T-cell (primary cell): ENCODE results near the gene CFAP410. TPM values are rescaled to one million over a fixed set of nuclear protein-coding genes. Genes with fewer than 3 reads are reported as not detected.

Experiments used
- ATAC-seq, 4 experiments: fragments of 200-7000 bp in 3 of 4; fragments of 150-1000 bp in 1 of 4; cut with Tn5 transposase; replicated peaks in 1 of 4; 1 replicate in 3 of 4; 2 replicates in 1 of 4; pipeline ENCODE4 v1.10.0; 2021; ENCODE audit warnings: moderate library complexity in 3 of 4, mild to moderate bottlenecking in 2 of 4, moderate number of reproducible peaks in 1 of 4
- CTCF ChIA-PET, 2 donors: fragments of 300-600 bp; sonication (Branson Sonifier 250); formaldehyde crosslinking; loops; one replicate each; lab custom pipeline; 2022; ENCODE audit warnings: antibody characterized with exemption in 2 of 2; lab: Charles Lee
- POLR2A ChIA-PET, 2 donors: fragments of 300-600 bp; sonication (Branson Sonifier 250); formaldehyde crosslinking; loops; one replicate each; lab custom pipeline; 2022; ENCODE audit warnings: antibody characterized with exemption in 2 of 2; lab: Charles Lee
- DNase-seq, 35 experiments: peaks; one replicate each; pipeline versions ENCODE4 v3.0.0 to v3.0.0-alpha.2; 2013 to 2023
- H3K27ac ChIP-seq: one replicate; pipeline ENCODE4 v1.5.1; 2013; ENCODE audit warnings: low read length
- H3K27me3 ChIP-seq, 2 experiments: replicated peaks in 1 of 2; 1 replicate in 1 of 2; 2 replicates in 1 of 2; pipeline versions ENCODE4 v1.6.1 to v1.7.0; 2013; ENCODE audit warnings: low read length in 1 of 2, mixed read lengths in 1 of 2; ENCODE audit not compliant: control insufficient read depth in 2 of 2, insufficient read depth in 2 of 2; ENCODE audit errors: extremely low read depth in 1 of 2
- H3K36me3 ChIP-seq, 2 donors: 1 replicate in 1 of 2; 2 replicates in 1 of 2; pipeline versions ENCODE4 v1.6.1 to v1.7.0; 2013; ENCODE audit warnings: low read length in 1 of 2; ENCODE audit not compliant: control insufficient read depth in 2 of 2, insufficient read depth in 1 of 2; ENCODE audit errors: extremely low read depth in 1 of 2
- H3K4me1 ChIP-seq, 2 experiments: 1 replicate in 1 of 2; 2 replicates in 1 of 2; pipeline versions ENCODE4 v1.6.1 to v1.7.0; 2013; ENCODE audit warnings: low read length in 2 of 2, mixed read lengths in 1 of 2; ENCODE audit not compliant: insufficient read depth in 2 of 2, control insufficient read depth in 1 of 2; ENCODE audit errors: extremely low read depth in 1 of 2
- H3K4me3 ChIP-seq, 2 donors: 1 replicate in 1 of 2; 2 replicates in 1 of 2; pipeline versions ENCODE4 v1.5.1 to v1.7.0; 2013; ENCODE audit warnings: mild to moderate bottlenecking in 2 of 2, low read length in 1 of 2, moderate library complexity in 1 of 2; ENCODE audit not compliant: control insufficient read depth in 1 of 2; ENCODE audit errors: extremely low read depth in 1 of 2
- H3K9me3 ChIP-seq: 2 replicates; pipeline ENCODE4 v1.7.0; 2013
- H3K27ac Mint-ChIP-seq, 2 donors: one replicate each; pipeline ENCODE4 v1.8.0; 2020 to 2021; ENCODE audit warnings: mild to moderate bottlenecking in 2 of 2, mixed read lengths in 2 of 2
- H3K27me3 Mint-ChIP-seq, 2 donors: one replicate each; pipeline ENCODE4 v1.8.0; 2021 to 2022; ENCODE audit warnings: mixed read lengths in 2 of 2
- H3K36me3 Mint-ChIP-seq: one replicate; pipeline ENCODE4 v1.8.0; 2021; ENCODE audit warnings: mixed read lengths
- H3K4me1 Mint-ChIP-seq, 3 donors: one replicate each; pipeline ENCODE4 v1.8.0; 2020 to 2022; ENCODE audit warnings: mixed read lengths in 3 of 3, mild to moderate bottlenecking in 1 of 3
- H3K4me3 Mint-ChIP-seq, 3 donors: one replicate each; pipeline ENCODE4 v1.8.0; 2020 to 2022; ENCODE audit warnings: mild to moderate bottlenecking in 3 of 3, mixed read lengths in 3 of 3, moderate library complexity in 3 of 3
- H3K9me3 Mint-ChIP-seq, 3 donors: one replicate each; pipeline ENCODE4 v1.8.0; 2020 to 2022; ENCODE audit warnings: mixed read lengths in 3 of 3
- WGBS: methylation state at CpG from one replicate; pipeline ENCODE4 v1.1.5; 2013; ENCODE audit warnings: missing lambda C conversion rate; ENCODE audit not compliant: insufficient coverage; 5-methylcytosine and 5-hydroxymethylcytosine counted together
- total RNA-seq, 35 experiments: library from RNA in 6 of 35; stranded (reverse) in 6 of 35; fragments of 120-200 nt in 1 of 35; gene quantifications; one replicate each; pipeline versions ENCODE4 v1.2.1 to v1.2.4 and lab custom pipeline; 2013 to 2026

Gene CFAP410
- total RNA-seq, 5 donors from 2014 or later (not counting 1 experiment from before 2014, with no cell fraction given) = 58.8 to 72.1 (median 60.8) TPM

GRCh38 chr21:44316277-44316900, 22.8 kb downstream of the CFAP410 start:
- H3K4me3 Mint-ChIP-seq = no peak overlapping the region

DNA sequence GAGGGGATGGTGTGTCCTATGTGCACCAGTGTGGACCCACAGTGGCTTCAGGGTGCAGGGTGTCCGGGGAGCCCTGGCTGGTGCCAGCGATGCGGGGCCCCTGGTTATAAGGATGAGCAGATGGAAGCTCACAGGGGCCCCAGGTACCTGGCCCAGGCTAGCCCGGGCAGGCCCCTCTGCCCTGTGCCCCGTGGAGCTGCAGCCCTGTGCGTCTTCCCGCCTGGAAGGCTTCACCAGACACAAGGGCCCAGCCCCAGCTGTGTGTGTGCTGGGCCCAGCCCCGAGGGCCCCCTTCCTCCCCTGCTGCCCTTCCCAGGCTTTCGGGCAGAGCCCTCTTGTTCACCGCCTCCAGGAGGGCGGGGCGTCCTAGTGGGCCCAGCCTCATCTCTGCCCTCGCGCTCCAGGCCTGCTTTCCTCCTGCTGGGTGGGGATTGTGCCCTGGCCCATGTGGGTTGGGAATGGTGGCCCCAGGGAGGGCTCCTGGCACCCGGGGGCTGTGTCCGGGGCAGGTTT, 23.4 kb downstream of the CFAP410 start:
- Mint-ChIP-seq H3K4me3 (no peak overlapping the region), H3K27me3 (no peaks in the 10 kb centered on the region), H3K9me3 (no peaks in the 10 kb centered on the region), H3K27ac (no peak overlapping the region), H3K36me3 (peaks cover 16% of the 10 kb centered on the region), H3K4me1 (no peaks in the 10 kb centered on the region)
- WGBS = 98% methylated on average over 9 of the region's 16 CpGs
- H3K4me1 ChIP-seq = no peaks in the 10 kb centered on the region
- no peaks in the 10 kb centered on the region for H3K27me3 ChIP-seq
- H3K4me3 ChIP-seq = no peak overlapping the region
- H3K36me3 ChIP-seq = peaks cover 34 to 70% of the 10 kb centered on the region in 2 donors
- DNase-seq = no peak
- H3K9me3 ChIP-seq = no peaks in the 10 kb centered on the region
- no peak overlapping the region for H3K27ac ChIP-seq
- ChIA-PET POLR2A (no interaction called here), CTCF (no interaction called here)
- ATAC-seq = no peak

More at GRCh38 chr21:44316277-44316900, 22.8 kb downstream of the CFAP410 start:
- Histone ChIP-seq H3K4me3 (no peak overlapping the region), H3K9me3 (no peaks in the 10 kb centered on the region), H3K27ac (no peak overlapping the region), H3K36me3 (peaks cover 27 to 65% of the 10 kb centered on the region in 2 donors), H3K27me3 (no peaks in the 10 kb centered on the region), H3K4me1 (no peaks in the 10 kb centered on the region)
- H3K9me3 Mint-ChIP-seq = no peaks in the 10 kb centered on the region
- H3K27me3 Mint-ChIP-seq = no peaks in the 10 kb centered on the region
- DNase-seq (no peak), ATAC-seq (no peak)
- ChIA-PET CTCF (no interaction called here), POLR2A (no interaction called here)
- H3K36me3 Mint-ChIP-seq = peaks cover 10% of the 10 kb centered on the region
- H3K27ac Mint-ChIP-seq = no peak overlapping the region
- 94% methylated on average over 24 of the region's 27 CpGs for WGBS
- no peaks in the 10 kb centered on the region for H3K4me1 Mint-ChIP-seq

GRCh38 chr21:44314561-44314960, 24.6 kb downstream of the CFAP410 start:
- Mint-ChIP-seq H3K27ac (no peak overlapping the region), H3K36me3 (peaks cover 16% of the 10 kb centered on the region), H3K4me1 (no peaks in the 10 kb centered on the region), H3K4me3 (no peak overlapping the region), H3K27me3 (no peaks in the 10 kb centered on the region), H3K9me3 (no peaks in the 10 kb centered on the region)
- Histone ChIP-seq H3K4me3 (no peak overlapping the region), H3K36me3 (peaks cover 37 to 71% of the 10 kb centered on the region in 2 donors), H3K4me1 (no peaks in the 10 kb centered on the region), H3K27me3 (no peaks in the 10 kb centered on the region), H3K9me3 (no peaks in the 10 kb centered on the region), H3K27ac (no peak overlapping the region)
- POLR2A ChIA-PET = no interaction called here
- CTCF ChIA-PET = interaction anchor here in 1 of 2 donors (0.5 kb wide), 1 partner anchor 1460 kb away, joined by 3 read pairs; no protein-coding TSS in a partner anchor
- no peak for DNase-seq
- WGBS = 96% methylated on average over 8 of the region's 11 CpGs
- no peak for ATAC-seq

DNA sequence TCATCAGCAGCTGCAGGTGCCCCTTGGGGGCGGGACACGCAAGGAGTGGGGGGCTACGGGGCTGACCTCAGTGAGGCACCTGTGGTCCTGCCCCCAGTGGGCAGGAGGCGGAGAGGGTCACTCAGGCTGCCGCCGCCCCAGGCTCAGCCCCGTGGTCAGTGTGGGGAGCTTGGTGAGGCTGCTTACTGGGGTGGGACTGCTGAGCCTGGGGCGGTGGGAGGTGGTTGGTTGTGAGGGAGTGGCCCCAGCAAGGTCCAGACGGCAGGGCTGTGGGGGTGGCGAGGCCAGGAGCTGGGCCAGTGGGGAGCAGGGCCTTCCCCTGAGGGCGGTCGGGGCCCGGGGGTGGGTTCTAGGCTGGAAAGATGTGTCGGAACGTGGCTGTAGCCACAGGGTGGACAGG, 25.1 kb downstream of the CFAP410 start:
- ATAC-seq (no peak), DNase-seq (no peak)
- Histone ChIP-seq H3K27me3 (no peaks in the 10 kb centered on the region), H3K36me3 (peaks cover 33 to 68% of the 10 kb centered on the region in 2 donors), H3K4me3 (no peak overlapping the region), H3K4me1 (no peaks in the 10 kb centered on the region), H3K9me3 (no peaks in the 10 kb centered on the region), H3K27ac (no peak overlapping the region)
- CTCF ChIA-PET = no interaction called here
- H3K27me3 Mint-ChIP-seq = no peaks in the 10 kb centered on the region
- H3K36me3 Mint-ChIP-seq = peaks cover 13% of the 10 kb centered on the region
- WGBS = 87% methylated on average over 12 of the region's 15 CpGs
- H3K4me3 Mint-ChIP-seq = no peak overlapping the region
- POLR2A ChIA-PET = no interaction called here
- H3K4me1 Mint-ChIP-seq = no peaks in the 10 kb centered on the region
- H3K9me3 Mint-ChIP-seq = no peaks in the 10 kb centered on the region
- no peak overlapping the region for H3K27ac Mint-ChIP-seq

GRCh38 chr21:44313451-44313850, 25.7 kb downstream of the CFAP410 start:
- Histone ChIP-seq H3K4me1 (no peaks in the 10 kb centered on the region), H3K27me3 (no peaks in the 10 kb centered on the region), H3K9me3 (no peaks in the 10 kb centered on the region), H3K36me3 (peaks cover 36 to 68% of the 10 kb centered on the region in 2 donors), H3K27ac (no peak overlapping the region), H3K4me3 (no peak overlapping the region)
- DNase-seq (no peak), ATAC-seq (no peak)
- Mint-ChIP-seq H3K36me3 (peaks cover 13% of the 10 kb centered on the region), H3K9me3 (no peaks in the 10 kb centered on the region), H3K27me3 (no peaks in the 10 kb centered on the region), H3K4me3 (no peak overlapping the region), H3K27ac (no peak overlapping the region), H3K4me1 (no peaks in the 10 kb centered on the region)
- POLR2A ChIA-PET = no interaction called here
- WGBS = 93% methylated on average over 13 of the region's 13 CpGs
- CTCF ChIA-PET = no interaction called here

DNA sequence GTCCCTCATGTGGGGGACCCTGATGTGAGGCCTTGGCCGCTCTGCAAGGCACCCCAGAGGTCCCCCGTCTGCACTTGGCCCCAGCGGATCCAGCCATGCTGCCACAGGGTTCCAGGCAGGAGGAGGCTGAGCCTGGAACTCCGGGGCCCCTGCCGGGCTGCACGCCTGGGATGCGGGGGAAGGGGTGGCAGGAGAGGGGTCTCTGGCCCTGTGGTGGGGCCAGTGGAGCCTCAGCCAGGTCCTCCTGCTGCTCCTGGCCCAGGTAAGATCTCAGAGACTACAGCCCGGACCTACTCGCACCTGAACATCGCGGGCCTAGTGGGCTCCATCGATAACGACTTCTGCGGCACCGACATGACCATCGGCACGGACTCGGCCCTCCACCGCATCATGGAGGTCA, 26.5 kb downstream of the CFAP410 start:
- WGBS = 97% methylated on average over 17 of the region's 19 CpGs
- ATAC-seq (no peak), DNase-seq (no peak)
- POLR2A ChIA-PET = no interaction called here
- Mint-ChIP-seq H3K4me3 (no peak overlapping the region), H3K27me3 (no peaks in the 10 kb centered on the region), H3K9me3 (no peaks in the 10 kb centered on the region), H3K4me1 (peaks cover 0 to 6% (median 2%) of the 10 kb centered on the region in 3 donors), H3K36me3 (peaks cover 11% of the 10 kb centered on the region), H3K27ac (no peak overlapping the region)
- H3K36me3 ChIP-seq = peaks cover 34 to 70% of the 10 kb centered on the region in 2 donors
- H3K4me1 ChIP-seq = no peaks in the 10 kb centered on the region
- CTCF ChIA-PET = no interaction called here
- no peaks in the 10 kb centered on the region for H3K9me3 ChIP-seq
- H3K27ac ChIP-seq = no peak overlapping the region
- no peak overlapping the region for H3K4me3 ChIP-seq
- H3K27me3 ChIP-seq = no peaks in the 10 kb centered on the region
